ENCODE measurements around the gene GPR148.

GPR148 gene

DNA sequence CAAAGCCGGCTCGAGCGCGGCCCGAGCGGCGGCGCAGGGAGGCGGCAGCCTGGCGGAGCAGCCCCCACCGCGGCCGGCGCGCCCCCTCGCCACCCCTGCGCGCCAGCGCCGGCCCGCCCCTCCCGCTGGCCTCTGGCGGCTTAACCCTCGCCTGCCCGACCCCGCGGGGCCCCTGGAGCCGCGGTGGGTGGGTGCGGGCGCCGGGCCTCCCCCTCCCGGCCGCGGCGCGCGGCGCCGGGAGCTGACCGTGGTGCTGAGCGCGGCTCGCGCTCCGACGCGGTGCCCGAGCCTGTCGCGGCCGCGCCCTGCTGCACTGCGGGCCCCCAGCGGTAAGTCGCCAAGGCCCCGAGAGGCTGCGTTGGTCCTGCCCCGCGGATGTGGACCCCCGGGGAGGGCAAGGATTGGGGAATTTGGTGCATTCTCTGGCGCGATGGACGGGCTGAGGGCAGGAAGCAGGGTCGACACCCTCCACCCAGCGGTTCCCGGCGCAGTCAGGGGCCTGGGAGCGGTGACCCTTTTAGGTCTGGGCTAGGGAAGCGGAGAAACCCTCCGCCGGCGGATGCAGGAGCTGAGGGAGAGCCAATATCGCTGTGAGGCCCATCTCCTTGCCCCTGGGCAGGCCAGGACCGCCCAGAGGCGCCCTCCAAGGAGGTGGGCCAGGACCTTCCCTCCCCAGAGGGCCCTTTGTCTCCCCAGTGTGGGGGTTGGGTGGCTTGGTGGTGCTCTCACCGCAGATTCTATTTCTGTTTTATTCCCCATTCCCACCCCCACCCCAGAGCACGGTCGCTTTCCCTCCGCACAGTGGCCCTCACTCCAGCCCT is 27.4 kb downstream of the GPR148 start:
- Histone ChIP-seq H3K27me3 (replicated peaks; ENCODE audit: control insufficient read depth, insufficient read depth, low read length) (peaks cover 8% of the 10 kb centered on the region; the same call in 1 of the 2 replicates), H3K36me3 (ENCODE audit: control insufficient read depth, insufficient read depth, low read length) (no peaks in the 10 kb centered on the region), H3K4me3 (replicated peaks; ENCODE audit: low read depth, low read length) (no peak overlapping the region)
- DNase-seq (ENCODE audit: extremely low read depth, insufficient read length) = no peak
- TF ChIP-seq, protein P1, sequence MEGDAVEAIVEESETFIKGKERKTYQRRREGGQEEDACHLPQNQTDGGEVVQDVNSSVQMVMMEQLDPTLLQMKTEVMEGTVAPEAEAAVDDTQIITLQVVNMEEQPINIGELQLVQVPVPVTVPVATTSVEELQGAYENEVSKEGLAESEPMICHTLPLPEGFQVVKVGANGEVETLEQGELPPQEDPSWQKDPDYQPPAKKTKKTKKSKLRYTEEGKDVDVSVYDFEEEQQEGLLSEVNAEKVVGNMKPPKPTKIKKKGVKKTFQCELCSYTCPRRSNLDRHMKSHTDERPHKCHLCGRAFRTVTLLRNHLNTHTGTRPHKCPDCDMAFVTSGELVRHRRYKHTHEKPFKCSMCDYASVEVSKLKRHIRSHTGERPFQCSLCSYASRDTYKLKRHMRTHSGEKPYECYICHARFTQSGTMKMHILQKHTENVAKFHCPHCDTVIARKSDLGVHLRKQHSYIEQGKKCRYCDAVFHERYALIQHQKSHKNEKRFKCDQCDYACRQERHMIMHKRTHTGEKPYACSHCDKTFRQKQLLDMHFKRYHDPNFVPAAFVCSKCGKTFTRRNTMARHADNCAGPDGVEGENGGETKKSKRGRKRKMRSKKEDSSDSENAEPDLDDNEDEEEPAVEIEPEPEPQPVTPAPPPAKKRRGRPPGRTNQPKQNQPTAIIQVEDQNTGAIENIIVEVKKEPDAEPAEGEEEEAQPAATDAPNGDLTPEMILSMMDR (IDR thresholded peaks at IDR 0.05; ENCODE audit: insufficient read depth, low read length, poor library complexity, severe bottlenecking) = no peak

- no peak for DNase-seq (ENCODE audit: extremely low read depth, insufficient read length)
- TF ChIP-seq, protein P1 (IDR thresholded peaks at IDR 0.05; ENCODE audit: insufficient read depth, low read length, poor library complexity, severe bottlenecking) = no peak
- Histone ChIP-seq H3K36me3 (ENCODE audit: control insufficient read depth, insufficient read depth, low read length) (no peaks in the 10 kb centered on the region), H3K27me3 (replicated peaks; ENCODE audit: control insufficient read depth, insufficient read depth, low read length) (peaks cover 8% of the 10 kb centered on the region; the same call in 1 of the 2 replicates), H3K4me3 (replicated peaks; ENCODE audit: low read depth, low read length) (no peak overlapping the region)
Observed at GRCh38 chr2:130756874-130757668, 28.2 kb downstream of the GPR148 start.

GRCh38 chr2:130759906-130760753 is 31.3 kb downstream of the GPR148 start:
- peaks cover 9% of the 10 kb centered on the region for H3K27me3 ChIP-seq (replicated peaks; ENCODE audit: control insufficient read depth, insufficient read depth, low read length)
- H3K4me3 ChIP-seq (replicated peaks; ENCODE audit: low read depth, low read length) = no peak overlapping the region
- DNase-seq (ENCODE audit: extremely low read depth, insufficient read length) = no peak
- TF ChIP-seq, protein P1 (IDR thresholded peaks at IDR 0.05; ENCODE audit: insufficient read depth, low read length, poor library complexity, severe bottlenecking) = no peak
- no peaks in the 10 kb centered on the region for H3K36me3 ChIP-seq (ENCODE audit: control insufficient read depth, insufficient read depth, low read length)

GRCh38 chr2:130760754-130761751 is 32.2 kb downstream of the GPR148 start:
- Histone ChIP-seq H3K27me3 (replicated peaks; ENCODE audit: control insufficient read depth, insufficient read depth, low read length) (peaks cover 8% of the 10 kb centered on the region), H3K4me3 (replicated peaks; ENCODE audit: low read depth, low read length) (no peak overlapping the region), H3K36me3 (ENCODE audit: control insufficient read depth, insufficient read depth, low read length) (no peaks in the 10 kb centered on the region)
- TF ChIP-seq, protein P1 (IDR thresholded peaks at IDR 0.05; ENCODE audit: insufficient read depth, low read length, poor library complexity, severe bottlenecking) = no peak
- DNase-seq (ENCODE audit: extremely low read depth, insufficient read length) = no peak

Measured in GM06990 (cell line).